Measurements from ENCODE around the gene HSBP1L1. TPM values are rescaled to one million over a fixed set of nuclear protein-coding genes. Genes with fewer than 3 reads are reported as not detected.

The HSBP1L1 gene
- total RNA-seq, 1 donor from 2014 or later: 9.9 TPM

DNA sequence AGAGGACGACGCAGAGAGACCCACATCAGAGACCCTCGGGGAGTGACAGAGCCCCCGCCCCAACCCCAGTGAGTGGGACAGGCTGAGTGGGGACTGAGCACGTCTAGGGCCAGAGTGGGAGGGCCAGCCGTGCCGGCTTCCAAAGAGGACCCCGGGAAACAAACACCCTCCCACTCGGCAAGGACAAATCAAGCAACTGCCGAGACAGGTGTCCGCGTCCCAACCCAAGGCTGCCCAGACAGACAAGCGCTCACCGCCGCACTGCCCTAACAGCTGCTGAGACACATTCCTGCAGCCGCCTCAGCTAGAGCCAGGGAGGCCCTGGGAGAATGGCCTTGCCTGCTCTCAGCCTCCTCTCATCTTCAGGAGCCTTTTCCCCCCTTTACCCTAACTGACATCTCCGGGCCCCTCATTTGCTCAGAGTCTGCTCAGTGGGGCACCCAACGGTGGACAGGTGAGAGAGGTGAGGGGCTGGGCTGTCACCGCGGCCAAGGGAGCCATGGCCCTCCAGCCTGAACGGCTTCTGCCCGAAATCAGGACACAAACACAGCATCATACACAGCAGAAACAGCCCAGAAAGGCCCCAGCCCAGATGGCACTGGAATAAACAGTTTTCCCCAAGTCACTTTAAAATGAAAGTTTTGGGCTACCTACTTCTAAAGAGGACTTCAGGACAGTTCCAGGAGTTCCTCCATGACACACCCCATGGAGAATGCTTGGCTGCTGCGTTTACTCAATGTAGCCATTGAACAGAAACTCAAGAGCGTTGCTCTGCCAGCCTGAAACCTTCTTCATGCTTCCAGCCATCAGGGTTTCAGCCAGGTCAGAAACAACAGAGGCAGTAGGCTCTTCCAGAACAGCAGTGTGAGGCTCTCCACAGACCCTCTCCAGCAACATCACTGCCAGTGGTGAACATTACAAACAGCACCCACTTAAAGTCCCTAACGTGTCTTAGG lies 36.6 kb upstream of the HSBP1L1 start:
- H3K27me3 Mint-ChIP-seq: no peaks in the 10 kb centered on the region
- no peaks in the 10 kb centered on the region for H3K4me1 Mint-ChIP-seq (ENCODE audit: unreplicated experiment)
- TF ChIP-seq, protein P1, sequence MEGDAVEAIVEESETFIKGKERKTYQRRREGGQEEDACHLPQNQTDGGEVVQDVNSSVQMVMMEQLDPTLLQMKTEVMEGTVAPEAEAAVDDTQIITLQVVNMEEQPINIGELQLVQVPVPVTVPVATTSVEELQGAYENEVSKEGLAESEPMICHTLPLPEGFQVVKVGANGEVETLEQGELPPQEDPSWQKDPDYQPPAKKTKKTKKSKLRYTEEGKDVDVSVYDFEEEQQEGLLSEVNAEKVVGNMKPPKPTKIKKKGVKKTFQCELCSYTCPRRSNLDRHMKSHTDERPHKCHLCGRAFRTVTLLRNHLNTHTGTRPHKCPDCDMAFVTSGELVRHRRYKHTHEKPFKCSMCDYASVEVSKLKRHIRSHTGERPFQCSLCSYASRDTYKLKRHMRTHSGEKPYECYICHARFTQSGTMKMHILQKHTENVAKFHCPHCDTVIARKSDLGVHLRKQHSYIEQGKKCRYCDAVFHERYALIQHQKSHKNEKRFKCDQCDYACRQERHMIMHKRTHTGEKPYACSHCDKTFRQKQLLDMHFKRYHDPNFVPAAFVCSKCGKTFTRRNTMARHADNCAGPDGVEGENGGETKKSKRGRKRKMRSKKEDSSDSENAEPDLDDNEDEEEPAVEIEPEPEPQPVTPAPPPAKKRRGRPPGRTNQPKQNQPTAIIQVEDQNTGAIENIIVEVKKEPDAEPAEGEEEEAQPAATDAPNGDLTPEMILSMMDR (conservative IDR thresholded peaks at IDR 0.05): no peak
- H3K9me3 Mint-ChIP-seq: peaks cover 7% of the 10 kb centered on the region
- H3K36me3 Mint-ChIP-seq: peaks cover 46% of the 10 kb centered on the region
- H3K4me3 Mint-ChIP-seq: no peak overlapping the region
- H3K27ac Mint-ChIP-seq: no peak overlapping the region
- peak; percentile 65 for DNase-seq (ENCODE audit: extremely low spot score, unreplicated experiment)

DNA sequence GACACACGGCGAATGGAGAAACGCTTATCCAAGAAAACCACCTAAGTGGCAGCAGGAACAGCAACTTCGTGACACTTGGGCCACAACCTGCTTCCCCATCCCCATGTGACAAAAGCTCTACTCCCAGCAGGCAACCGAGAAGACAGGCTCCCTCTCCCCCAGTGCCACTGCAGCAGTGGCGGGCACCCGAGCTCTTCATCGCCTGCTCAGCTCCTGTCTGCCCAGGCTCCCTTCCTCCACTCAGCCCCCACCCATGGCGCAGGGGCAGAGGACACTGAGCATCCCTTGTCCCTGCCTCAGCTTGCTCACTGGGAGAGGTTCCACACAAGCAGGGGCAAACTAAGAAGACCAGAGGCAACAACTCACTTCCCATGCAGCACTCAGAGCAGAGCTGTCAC lies 35.9 kb upstream of the HSBP1L1 start:
- TF ChIP-seq, protein P1 (conservative IDR thresholded peaks at IDR 0.05): no peak
- peaks cover 13% of the 10 kb centered on the region for H3K9me3 Mint-ChIP-seq
- H3K4me3 Mint-ChIP-seq: no peak overlapping the region
- H3K36me3 Mint-ChIP-seq: peaks cover 49% of the 10 kb centered on the region
- no peaks in the 10 kb centered on the region for H3K4me1 Mint-ChIP-seq (ENCODE audit: unreplicated experiment)
- no peaks in the 10 kb centered on the region for H3K27me3 Mint-ChIP-seq
- no peak overlapping the region for H3K27ac Mint-ChIP-seq
- DNase-seq (ENCODE audit: extremely low spot score, unreplicated experiment): peak; percentile 56

DNA sequence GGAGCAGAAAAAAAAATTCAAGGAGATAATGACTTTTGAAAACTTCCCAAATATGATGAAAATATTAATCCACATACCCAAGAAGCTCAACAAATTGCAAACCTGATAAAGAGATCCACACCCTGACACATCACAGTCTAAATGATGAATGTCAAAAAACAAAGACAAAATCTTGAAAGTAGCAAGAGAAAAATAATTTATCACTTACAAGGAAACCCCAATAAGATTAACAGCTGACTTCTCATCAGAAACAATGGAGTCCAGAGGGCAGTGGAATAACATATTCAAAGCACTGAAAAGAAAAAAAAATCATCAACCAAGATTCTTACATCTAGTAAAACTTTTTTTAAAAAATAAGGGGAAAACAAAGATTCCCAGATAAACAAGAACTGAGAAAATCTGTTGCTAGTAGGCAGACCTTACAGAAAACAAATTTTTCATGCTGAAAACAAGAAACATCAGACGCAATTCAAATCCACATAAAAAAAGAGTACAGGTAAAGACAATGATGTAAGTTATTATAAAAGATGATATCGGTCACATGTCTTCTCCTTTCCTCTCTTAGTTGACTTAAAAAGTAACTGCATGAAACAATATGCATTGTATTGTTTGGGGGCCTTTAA lies 34.3 kb upstream of the HSBP1L1 start:
- Mint-ChIP-seq H3K9me3 (peaks cover 13% of the 10 kb centered on the region), H3K4me1 (ENCODE audit: unreplicated experiment) (peaks cover 4% of the 10 kb centered on the region), H3K36me3 (peaks cover 60% of the 10 kb centered on the region), H3K27ac (no peak overlapping the region), H3K4me3 (no peak overlapping the region), H3K27me3 (no peaks in the 10 kb centered on the region)
- DNase-seq (ENCODE audit: extremely low spot score, unreplicated experiment): no peak
- TF ChIP-seq, protein P1 (conservative IDR thresholded peaks at IDR 0.05): no peak

DNA sequence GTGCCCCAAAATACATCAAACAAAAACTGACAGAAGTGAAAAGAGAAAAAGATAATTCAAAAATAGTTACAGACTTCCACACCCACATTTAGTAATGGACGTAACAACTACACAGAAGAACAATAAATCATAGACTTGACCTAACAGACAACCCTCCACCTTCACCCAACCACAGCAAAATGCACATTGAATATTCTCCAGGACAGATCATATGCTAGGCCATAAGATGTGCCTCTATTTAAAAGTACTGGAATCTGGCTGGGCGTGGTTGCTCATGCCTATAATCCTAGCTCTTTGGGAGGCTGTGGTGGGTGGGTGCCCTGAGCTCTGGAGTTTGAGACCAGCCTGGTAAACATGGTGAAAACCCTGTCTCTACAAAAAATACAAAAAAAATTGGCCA lies 33.0 kb upstream of the HSBP1L1 start:
- peak; percentile 7 for DNase-seq (ENCODE audit: extremely low spot score, unreplicated experiment)
- Mint-ChIP-seq H3K4me1 (ENCODE audit: unreplicated experiment) (peaks cover 4% of the 10 kb centered on the region), H3K9me3 (peaks cover 13% of the 10 kb centered on the region), H3K36me3 (peaks cover 69% of the 10 kb centered on the region), H3K27me3 (no peaks in the 10 kb centered on the region), H3K4me3 (no peak overlapping the region), H3K27ac (no peak overlapping the region)
- TF ChIP-seq, protein P1 (conservative IDR thresholded peaks at IDR 0.05): no peak

DNA sequence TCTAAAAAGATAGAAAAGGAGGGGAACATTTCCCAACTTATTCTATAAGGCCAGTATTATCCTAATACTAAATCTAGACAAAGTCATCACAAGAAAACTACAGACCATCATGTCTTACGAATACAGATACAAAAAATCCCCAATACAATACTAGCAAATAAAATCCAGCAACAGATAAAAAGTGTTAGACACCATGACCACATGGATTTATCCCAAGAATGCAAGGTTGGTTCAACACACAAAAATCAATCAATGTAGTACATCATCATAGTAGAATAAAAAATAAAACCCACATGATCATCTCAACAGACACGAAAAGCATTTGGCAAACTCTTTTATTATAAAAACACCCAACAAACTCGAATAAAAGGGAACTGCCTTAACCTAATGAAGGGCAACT lies 31.5 kb upstream of the HSBP1L1 start:
- Mint-ChIP-seq H3K27me3 (no peaks in the 10 kb centered on the region), H3K4me3 (no peak overlapping the region), H3K4me1 (ENCODE audit: unreplicated experiment) (peaks cover 4% of the 10 kb centered on the region), H3K36me3 (peaks cover 80% of the 10 kb centered on the region), H3K9me3 (peaks cover 13% of the 10 kb centered on the region), H3K27ac (no peak overlapping the region)
- DNase-seq (ENCODE audit: extremely low spot score, unreplicated experiment): no peak
- TF ChIP-seq, protein P1 (conservative IDR thresholded peaks at IDR 0.05): no peak
